ENCODE results near the gene PANX1. TPM values are rescaled to one million over a fixed set of nuclear protein-coding genes. Genes with fewer than 3 reads are reported as not detected.

Gene PANX1
- total RNA-seq, 1 experiment from 2014 or later, result 21.9 TPM

GRCh38 chr11:94193288-94193687, 64.6 kb downstream of the PANX1 start:
- no TSS peak for BruUV-seq (replicated peaks)
- Histone ChIP-seq H3K36me3 (ENCODE audit: control insufficient read depth in 1 of 2, insufficient read depth in 2 of 2, low read length in 2 of 2) (no peaks in the 10 kb centered on the region), H4K20me1 (ENCODE audit: insufficient read depth) (no peaks in the 10 kb centered on the region), H3K9ac (ENCODE audit: low read length) (no peak overlapping the region), H3K4me3 (replicated peaks in 1 of 2; ENCODE audit: low read depth in 1 of 2, low read length in 2 of 2) (no peak overlapping the region), H3K27me3 (ENCODE audit: insufficient read depth, low read length) (no peaks in the 10 kb centered on the region), H3K79me2 (ENCODE audit: insufficient read depth, low read length) (no peaks in the 10 kb centered on the region), H3K4me2 (ENCODE audit: low read length) (0 out of 2 replicates have a peak overlapping the region, but pooled peaks have one; percentile 20), H3K9me3 (ENCODE audit: control insufficient read depth in 1 of 2, insufficient read depth in 1 of 2, low read depth in 1 of 2, low read length in 2 of 2) (no peaks in the 10 kb centered on the region), H3K27ac (ENCODE audit: low read depth, low read length) (no peak overlapping the region), H2AFZ (ENCODE audit: low read depth, low read length, poor library complexity, severe bottlenecking) (no peak overlapping the region), H3K4me1 (ENCODE audit: control insufficient read depth in 1 of 2, insufficient read depth in 2 of 2, low read length in 2 of 2) (peaks cover 0 to 10% of the 10 kb centered on the region in 2 experiments; a peak in 2 of 4 replicates), H3K9me2 (ENCODE audit: insufficient read depth) (no peaks in the 10 kb centered on the region)
- ATAC-seq (peak; percentile 78), DNase-seq (ENCODE audit: low read depth, low spot score) (no peak)
- POLR2A ChIA-PET, result no interaction called here
- intact Hi-C loops (cut with micrococcal nuclease), result no loop called here
- RAD21 ChIA-PET (ENCODE audit: low non-redundant PET in 1 of 2, low total read pairs in 2 of 2, uncharacterized antibody in 2 of 2, unreplicated experiment in 2 of 2), result no interaction called here
- TF ChIP-seq, protein P1, sequence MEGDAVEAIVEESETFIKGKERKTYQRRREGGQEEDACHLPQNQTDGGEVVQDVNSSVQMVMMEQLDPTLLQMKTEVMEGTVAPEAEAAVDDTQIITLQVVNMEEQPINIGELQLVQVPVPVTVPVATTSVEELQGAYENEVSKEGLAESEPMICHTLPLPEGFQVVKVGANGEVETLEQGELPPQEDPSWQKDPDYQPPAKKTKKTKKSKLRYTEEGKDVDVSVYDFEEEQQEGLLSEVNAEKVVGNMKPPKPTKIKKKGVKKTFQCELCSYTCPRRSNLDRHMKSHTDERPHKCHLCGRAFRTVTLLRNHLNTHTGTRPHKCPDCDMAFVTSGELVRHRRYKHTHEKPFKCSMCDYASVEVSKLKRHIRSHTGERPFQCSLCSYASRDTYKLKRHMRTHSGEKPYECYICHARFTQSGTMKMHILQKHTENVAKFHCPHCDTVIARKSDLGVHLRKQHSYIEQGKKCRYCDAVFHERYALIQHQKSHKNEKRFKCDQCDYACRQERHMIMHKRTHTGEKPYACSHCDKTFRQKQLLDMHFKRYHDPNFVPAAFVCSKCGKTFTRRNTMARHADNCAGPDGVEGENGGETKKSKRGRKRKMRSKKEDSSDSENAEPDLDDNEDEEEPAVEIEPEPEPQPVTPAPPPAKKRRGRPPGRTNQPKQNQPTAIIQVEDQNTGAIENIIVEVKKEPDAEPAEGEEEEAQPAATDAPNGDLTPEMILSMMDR (IDR thresholded peaks at IDR 0.05 in 2 of 3, conservative IDR thresholded peaks at IDR 0.05 in 1 of 3; ENCODE audit: borderline replicate concordance in 1 of 3, insufficient read depth in 1 of 3, low read depth in 2 of 3, low read length in 2 of 3), result no peak
- no peak for TF ChIP-seq CEBPB (IDR thresholded peaks at IDR 0.05; ENCODE audit: low read depth)
- peak; percentile 71 for TF ChIP-seq FOSL1 (IDR thresholded peaks at IDR 0.05; ENCODE audit: low read depth)
- peak; percentile 18 for TF ChIP-seq TCF7L2 (IDR thresholded peaks at IDR 0.05; ENCODE audit: borderline replicate concordance, extremely low read depth, insufficient read depth, insufficient read length)
- peak; percentile 74 for TF ChIP-seq JUND (IDR thresholded peaks at IDR 0.05)
- TF ChIP-seq SP1 (IDR thresholded peaks at IDR 0.05; ENCODE audit: low read depth), result 0 out of 2 replicates have a peak, but pooled peaks have one; percentile 27
- TF ChIP-seq SRF (IDR thresholded peaks at IDR 0.05; ENCODE audit: low read depth), result no peak
- CTCF ChIA-PET, result no interaction called here

- no peak for DNase-seq (ENCODE audit: low read depth, low spot score)
- POLR2A ChIA-PET, result no interaction called here
These were observed 66.1 kb downstream of the PANX1 start for GRCh38 chr11:94194712-94195111.

More at GRCh38 chr11:94194712-94195111, 66.1 kb downstream of the PANX1 start:
- RAD21 ChIA-PET (ENCODE audit: low non-redundant PET in 1 of 2, low total read pairs in 2 of 2, uncharacterized antibody in 2 of 2, unreplicated experiment in 2 of 2), result no interaction called here
- Histone ChIP-seq H3K4me3 (replicated peaks in 1 of 2; ENCODE audit: low read depth in 1 of 2, low read length in 2 of 2) (no peak overlapping the region), H2AFZ (ENCODE audit: low read depth, low read length, poor library complexity, severe bottlenecking) (no peak overlapping the region), H3K4me2 (ENCODE audit: low read length) (no peak overlapping the region), H3K27ac (ENCODE audit: low read depth, low read length) (no peak overlapping the region), H3K9me2 (ENCODE audit: insufficient read depth) (no peaks in the 10 kb centered on the region), H3K4me1 (ENCODE audit: control insufficient read depth in 1 of 2, insufficient read depth in 2 of 2, low read length in 2 of 2) (peaks cover 0 to 10% of the 10 kb centered on the region in 2 experiments; a peak in 2 of 4 replicates), H3K9ac (ENCODE audit: low read length) (no peak overlapping the region), H3K36me3 (ENCODE audit: control insufficient read depth in 1 of 2, insufficient read depth in 2 of 2, low read length in 2 of 2) (no peaks in the 10 kb centered on the region), H4K20me1 (ENCODE audit: insufficient read depth) (no peaks in the 10 kb centered on the region), H3K27me3 (ENCODE audit: insufficient read depth, low read length) (no peaks in the 10 kb centered on the region), H3K9me3 (ENCODE audit: control insufficient read depth in 1 of 2, insufficient read depth in 1 of 2, low read depth in 1 of 2, low read length in 2 of 2) (no peaks in the 10 kb centered on the region), H3K79me2 (ENCODE audit: insufficient read depth, low read length) (no peaks in the 10 kb centered on the region)
- ATAC-seq, result no peak
- intact Hi-C loops (cut with micrococcal nuclease), result no loop called here
- TF ChIP-seq SIN3A (IDR thresholded peaks at IDR 0.05; ENCODE audit: low read depth), result no peak
- no peak for TF ChIP-seq TCF7L2 (IDR thresholded peaks at IDR 0.05; ENCODE audit: borderline replicate concordance, extremely low read depth, insufficient read depth, insufficient read length)
- TF ChIP-seq SP1 (IDR thresholded peaks at IDR 0.05; ENCODE audit: low read depth), result no peak
- no peak for TF ChIP-seq ZFX (IDR thresholded peaks at IDR 0.05)
- CTCF ChIA-PET, result no interaction called here
- BruUV-seq (replicated peaks), result no TSS peak

Data from HCT116 (cell line).